Upper lobe of right lung (tissue), 1 donor: ENCODE measurements around the gene PHLDB1. TPM values are rescaled to one million over a fixed set of nuclear protein-coding genes. Genes with fewer than 3 reads are reported as not detected.
A peak's percentile ranks its signal among the peaks of the same experiment; 100 is the strongest.

Experiments
- ATAC-seq: fragments of 200-7000 bp; cut with Tn5 transposase; one replicate; pipeline ENCODE4 v1.9.1; 2020; ENCODE audit warnings: mild to moderate bottlenecking, moderate library complexity
- DNase-seq: peaks from one replicate; pipeline ENCODE4 v3.0.0-alpha.2; 2020
- H3K27ac ChIP-seq: fragments of 200-600 bp; one replicate; pipeline ENCODE4 v1.8.0; 2022
- H3K27me3 ChIP-seq: fragments of 200-600 bp; one replicate; pipeline ENCODE4 v1.8.0; 2022; ENCODE audit warnings: mild to moderate bottlenecking
- H3K36me3 ChIP-seq: fragments of 200-600 bp; one replicate; pipeline ENCODE4 v1.8.0; 2022
- H3K4me1 ChIP-seq: fragments of 200-600 bp; one replicate; pipeline ENCODE4 v1.8.0; 2022
- H3K4me3 ChIP-seq: fragments of 200-600 bp; one replicate; pipeline ENCODE4 v1.8.0; 2022; ENCODE audit warnings: mild to moderate bottlenecking
- H3K9me3 ChIP-seq: fragments of 200-600 bp; one replicate; pipeline ENCODE4 v1.8.0; 2022
- intact Hi-C: fragments of 100-400 bp; cut with DNase I; formaldehyde crosslinking; loops from one replicate; pipeline ENCODE4 v1.11.0; 2022
- total RNA-seq: library from RNA; stranded (reverse); fragmentation: NEBNext Ultra II Directional; extraction: Animal tissue kit (Norgen Biotek cat#: 25700); gene quantifications from one replicate; pipeline ENCODE4 v1.2.1, GENCODE V29; 2021
- TF ChIP-seq, protein P1 (sequence below): fragments of 200-600 bp; IDR thresholded peaks from one replicate; pipeline ENCODE4 v1.8.0; 2022; ENCODE audit warnings: antibody characterized with exemption
- donor health status: DM: no; HTN: yes; CAD: no; lungs with severe emphysema.

The PHLDB1 gene
- total RNA-seq, 1 donor from 2014 or later, result 79.6 TPM

DNA sequence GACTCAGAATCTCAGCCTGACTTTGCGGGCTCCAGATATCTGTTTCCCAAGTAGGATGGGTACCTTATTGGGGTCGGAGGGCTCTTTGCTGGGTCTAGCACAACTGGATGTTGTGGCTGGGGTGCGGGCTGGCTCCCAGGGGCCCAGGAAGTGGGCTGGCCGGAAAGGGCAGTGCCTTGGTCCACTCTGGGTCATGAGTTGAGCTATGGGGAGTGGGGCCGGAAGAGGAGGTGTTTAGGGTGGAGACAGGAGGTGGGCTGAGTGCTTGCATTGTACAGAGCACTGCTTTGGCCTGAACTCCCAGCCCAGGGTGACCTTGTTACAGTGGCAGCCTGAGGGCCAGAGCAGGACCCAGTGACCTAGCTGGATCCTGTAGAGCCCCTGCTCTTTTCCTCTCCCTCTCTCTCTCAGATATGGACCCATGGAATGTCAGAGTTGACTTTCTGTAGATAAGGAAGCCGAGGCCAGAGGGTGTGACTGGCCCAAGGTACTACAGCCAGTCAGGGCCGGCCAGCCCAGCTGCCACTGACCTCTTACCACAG is 13.2 kb downstream of the PHLDB1 start:
- peak; percentile 49 for DNase-seq
- Histone ChIP-seq H3K4me3 (peak overlapping the region; percentile 53), H3K27me3 (no peaks in the 10 kb centered on the region), H3K9me3 (no peaks in the 10 kb centered on the region), H3K36me3 (peaks cover 17% of the 10 kb centered on the region), H3K27ac (peak overlapping the region; percentile 67), H3K4me1 (peaks cover 65% of the 10 kb centered on the region)
- peak; percentile 7 for ATAC-seq
- intact Hi-C loops, result no loop called here
- TF ChIP-seq, protein P1, sequence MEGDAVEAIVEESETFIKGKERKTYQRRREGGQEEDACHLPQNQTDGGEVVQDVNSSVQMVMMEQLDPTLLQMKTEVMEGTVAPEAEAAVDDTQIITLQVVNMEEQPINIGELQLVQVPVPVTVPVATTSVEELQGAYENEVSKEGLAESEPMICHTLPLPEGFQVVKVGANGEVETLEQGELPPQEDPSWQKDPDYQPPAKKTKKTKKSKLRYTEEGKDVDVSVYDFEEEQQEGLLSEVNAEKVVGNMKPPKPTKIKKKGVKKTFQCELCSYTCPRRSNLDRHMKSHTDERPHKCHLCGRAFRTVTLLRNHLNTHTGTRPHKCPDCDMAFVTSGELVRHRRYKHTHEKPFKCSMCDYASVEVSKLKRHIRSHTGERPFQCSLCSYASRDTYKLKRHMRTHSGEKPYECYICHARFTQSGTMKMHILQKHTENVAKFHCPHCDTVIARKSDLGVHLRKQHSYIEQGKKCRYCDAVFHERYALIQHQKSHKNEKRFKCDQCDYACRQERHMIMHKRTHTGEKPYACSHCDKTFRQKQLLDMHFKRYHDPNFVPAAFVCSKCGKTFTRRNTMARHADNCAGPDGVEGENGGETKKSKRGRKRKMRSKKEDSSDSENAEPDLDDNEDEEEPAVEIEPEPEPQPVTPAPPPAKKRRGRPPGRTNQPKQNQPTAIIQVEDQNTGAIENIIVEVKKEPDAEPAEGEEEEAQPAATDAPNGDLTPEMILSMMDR, result no peak

DNA sequence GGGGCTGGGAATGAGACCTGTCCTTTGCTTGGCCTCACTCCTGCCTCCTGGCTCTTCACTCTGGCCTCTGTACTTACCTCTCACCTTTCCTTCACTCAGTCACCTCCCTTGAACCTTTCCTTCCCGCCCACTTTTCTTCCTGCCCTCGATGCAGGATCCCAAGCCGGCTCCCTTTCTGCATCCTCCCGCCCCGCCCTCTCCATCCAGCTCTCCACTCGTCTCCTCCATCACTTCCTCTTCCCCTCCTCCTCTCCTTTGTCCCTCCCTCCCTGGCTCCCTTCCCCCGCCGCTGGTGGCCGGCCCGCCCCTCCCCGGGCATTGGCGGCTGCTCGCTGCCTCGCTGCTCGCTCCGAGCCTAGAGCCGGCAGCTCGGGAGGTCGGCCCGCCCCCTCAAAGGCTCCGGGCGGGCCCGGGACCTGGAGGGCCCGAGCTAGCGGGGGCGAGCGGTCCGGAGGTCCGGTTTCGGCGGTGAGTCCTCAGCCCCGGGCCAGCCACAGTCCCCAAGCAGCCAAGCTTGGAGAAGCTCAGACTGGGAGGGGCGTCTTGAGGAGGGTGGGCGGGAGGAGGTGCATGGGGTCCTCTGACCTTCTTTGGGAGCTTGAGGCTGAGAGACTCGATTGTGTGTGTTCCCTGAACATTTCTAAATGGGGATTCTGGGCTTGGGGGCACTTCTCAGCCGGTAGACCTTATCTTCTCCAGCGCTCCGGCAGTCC is 13.8 kb downstream of the PHLDB1 start:
- ATAC-seq (peak; percentile 83), DNase-seq (peak; percentile 91)
- H3K9me3 ChIP-seq, result no peaks in the 10 kb centered on the region
- H3K4me3 ChIP-seq, result peak overlapping the region; percentile 53
- TF ChIP-seq, protein P1, result no peak
- intact Hi-C loops, result no loop called here
- peak overlapping the region; percentile 67 for H3K27ac ChIP-seq
- peaks cover 17% of the 10 kb centered on the region for H3K36me3 ChIP-seq
- no peaks in the 10 kb centered on the region for H3K27me3 ChIP-seq
- H3K4me1 ChIP-seq, result peaks cover 68% of the 10 kb centered on the region

DNA sequence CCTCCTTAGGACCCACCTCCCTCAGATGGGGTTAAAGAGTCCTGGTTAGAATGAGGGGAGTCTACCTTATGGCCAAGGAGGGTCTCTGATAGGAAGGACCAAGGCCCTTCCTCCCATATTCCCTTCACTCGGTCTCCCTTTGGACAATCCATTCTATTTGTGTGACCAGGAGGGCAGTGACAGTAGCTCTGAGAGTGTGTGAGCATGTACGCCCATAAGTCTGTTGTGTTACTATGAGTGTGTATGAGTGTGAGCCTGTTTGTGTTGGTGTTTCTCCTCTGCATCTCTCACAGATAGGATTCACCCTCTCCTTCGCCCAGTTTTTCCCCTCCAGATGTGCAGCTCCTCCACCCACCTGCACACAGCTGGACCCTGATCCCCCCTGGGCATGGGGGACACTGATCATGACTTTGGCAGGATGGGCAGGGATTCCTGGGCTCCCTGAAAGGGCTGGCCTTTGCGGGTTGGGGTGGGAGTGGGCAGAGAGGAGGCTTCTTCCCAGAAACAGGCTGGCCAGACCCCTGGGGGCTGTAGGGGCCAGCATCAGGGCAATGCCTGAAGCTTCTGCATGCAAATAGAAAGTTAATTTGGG is 14.5 kb downstream of the PHLDB1 start:
- TF ChIP-seq, protein P1, result no peak
- Histone ChIP-seq H3K27ac (peak overlapping the region; percentile 67), H3K27me3 (no peaks in the 10 kb centered on the region), H3K36me3 (peaks cover 22% of the 10 kb centered on the region), H3K4me3 (peak overlapping the region; percentile 53), H3K4me1 (peaks cover 68% of the 10 kb centered on the region), H3K9me3 (no peaks in the 10 kb centered on the region)
- ATAC-seq (no peak), DNase-seq (no peak)
- intact Hi-C loops, result no loop called here

DNA sequence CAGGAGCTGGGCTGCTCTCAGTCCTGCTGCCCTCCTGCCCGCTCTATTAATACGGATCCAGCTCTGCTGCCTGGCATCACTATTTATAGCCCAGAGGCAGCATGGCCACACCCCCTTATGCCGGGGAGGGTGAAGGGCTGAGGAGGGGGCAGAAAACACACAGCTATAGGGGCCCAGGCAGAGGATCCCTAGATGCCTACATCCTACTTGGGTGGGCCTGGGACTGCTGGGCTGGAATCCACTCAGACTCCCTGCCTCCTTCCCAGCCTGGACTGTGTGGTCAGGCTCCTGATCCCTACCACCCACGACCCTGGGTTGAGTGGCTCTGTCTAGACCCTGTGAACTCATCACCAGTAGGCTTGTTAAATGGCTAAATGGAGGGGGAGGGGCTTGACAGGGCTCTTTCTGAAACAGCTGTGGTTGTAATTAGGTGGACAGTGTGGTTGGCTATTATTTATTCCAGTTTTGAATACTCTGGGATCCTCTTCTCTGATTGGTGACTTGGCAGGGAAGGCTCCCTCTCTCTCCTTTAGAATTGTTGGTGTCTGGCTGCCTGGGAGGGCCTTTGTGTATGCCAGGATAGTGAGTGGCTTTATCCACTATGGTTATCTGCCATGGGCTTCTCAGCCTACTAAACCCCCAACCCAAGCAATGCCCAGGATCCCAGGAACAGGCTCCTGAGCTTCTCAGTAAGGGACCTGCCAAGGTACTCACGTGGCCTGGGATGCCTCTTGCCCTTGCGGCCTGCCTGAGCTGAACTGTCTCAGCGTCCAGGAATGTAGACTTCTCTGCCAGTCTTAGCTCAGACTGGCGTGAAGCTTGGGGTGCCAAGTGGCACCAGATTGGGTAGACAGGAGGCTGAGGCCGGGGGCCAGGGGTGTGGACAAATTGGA is 15.2 kb downstream of the PHLDB1 start:
- no peaks in the 10 kb centered on the region for H3K9me3 ChIP-seq
- intact Hi-C loops, result no loop called here
- H3K4me1 ChIP-seq, result peaks cover 60% of the 10 kb centered on the region
- peaks cover 29% of the 10 kb centered on the region for H3K36me3 ChIP-seq
- no peaks in the 10 kb centered on the region for H3K27me3 ChIP-seq
- DNase-seq (peak; percentile 76), ATAC-seq (peak; percentile 54)
- no peak overlapping the region for H3K4me3 ChIP-seq
- H3K27ac ChIP-seq, result peak overlapping the region; percentile 67
- TF ChIP-seq, protein P1, result no peak

DNA sequence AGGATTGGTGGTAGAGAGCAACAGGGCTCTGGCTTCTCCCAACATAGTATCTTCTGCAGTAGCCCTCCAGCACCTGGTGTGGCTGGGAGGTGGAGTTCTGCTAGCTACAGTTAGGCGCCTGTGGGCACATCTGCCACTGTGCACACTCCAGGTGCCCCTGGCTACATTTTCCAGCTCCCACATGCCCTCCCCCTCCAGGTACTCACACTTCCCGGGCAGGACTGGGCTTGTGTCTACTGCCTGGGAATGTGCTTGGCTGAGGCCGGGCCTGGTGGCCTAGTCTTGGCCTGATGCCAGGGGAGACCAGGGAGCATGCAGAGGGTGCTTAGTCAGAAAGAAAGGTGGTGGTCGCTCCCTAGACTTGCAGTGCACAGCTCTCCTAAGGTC is 15.8 kb downstream of the PHLDB1 start:
- Histone ChIP-seq H3K27me3 (no peaks in the 10 kb centered on the region), H3K27ac (peak overlapping the region; percentile 67), H3K4me1 (peaks cover 56% of the 10 kb centered on the region), H3K4me3 (no peak overlapping the region), H3K9me3 (no peaks in the 10 kb centered on the region), H3K36me3 (peaks cover 35% of the 10 kb centered on the region)
- TF ChIP-seq, protein P1, result no peak
- DNase-seq (no peak), ATAC-seq (peak; percentile 3)
- intact Hi-C loops, result no loop called here
